H1 (cell line): ENCODE data around the gene RYK. TPM values are rescaled to one million over a fixed set of nuclear protein-coding genes. Genes with fewer than 3 reads are reported as not detected.

Experiments
- CTCF ChIA-PET: fragments of 300-600 bp; sonication (Branson Sonifier 250); formaldehyde crosslinking; loops from one replicate; lab custom pipeline; 2021; ENCODE audit not compliant: partially characterized antibody; lab: Charles Lee
- POLR2A ChIA-PET: fragments of 300-600 bp; sonication (Branson Sonifier 250); formaldehyde crosslinking; loops from one replicate; lab custom pipeline; 2021; ENCODE audit warnings: inconsistent platforms; ENCODE audit not compliant: partially characterized antibody; lab: Charles Lee
- DNase-seq, 2 experiments: peaks; one replicate each; pipeline versions ENCODE4 v3.0.0 to v3.0.0-alpha.2; 2010 to 2022; ENCODE audit warnings: low spot score in 2 of 2, low read depth in 1 of 2, mixed read lengths in 1 of 2
- FAIRE-seq: peaks from 2 replicates; lab custom pipeline; 2011; peaks lifted over from hg19 to GRCh38; lab: Jason Lieb, UNC
- H2AFZ ChIP-seq: 2 replicates; pipeline ENCODE4 v1.8.1; 2012; ENCODE audit warnings: low read length, inconsistent platforms
- H2AK5ac ChIP-seq: 2 replicates; pipeline ENCODE4 v1.6.1; 2013; ENCODE audit warnings: low read depth, low read length
- H2BK120ac ChIP-seq: replicated peaks from 2 replicates; pipeline ENCODE3; 2013; ENCODE audit warnings: low read depth, low read length, inconsistent platforms
- H2BK12ac ChIP-seq: 2 replicates; pipeline ENCODE4 v1.6.1; 2013; ENCODE audit warnings: low read depth, low read length
- H2BK15ac ChIP-seq: 2 replicates; pipeline ENCODE4 v1.6.1; 2013; ENCODE audit warnings: low read length
- H2BK20ac ChIP-seq: 2 replicates; pipeline ENCODE4 v1.6.1; 2013; ENCODE audit warnings: low read length
- H2BK5ac ChIP-seq: 2 replicates; pipeline ENCODE4 v1.6.1; 2013; ENCODE audit warnings: low read depth, low read length
- H3K14ac ChIP-seq: 2 replicates; pipeline ENCODE4 v1.6.1; 2013; ENCODE audit warnings: inconsistent platforms; ENCODE audit not compliant: insufficient read length
- H3K18ac ChIP-seq: 2 replicates; pipeline ENCODE4 v1.6.1; 2013; ENCODE audit warnings: low read length; ENCODE audit errors: extremely low read depth
- H3K23ac ChIP-seq: 2 replicates; pipeline ENCODE4 v1.6.1; 2013; ENCODE audit warnings: inconsistent platforms; ENCODE audit not compliant: insufficient read length
- H3K23me2 ChIP-seq: 2 replicates; pipeline ENCODE4 v1.6.1; 2013; ENCODE audit warnings: low read depth, low read length
- H3K27ac ChIP-seq: 2 replicates; pipeline ENCODE4 v1.6.1; 2011; ENCODE audit warnings: low read depth, low read length, inconsistent platforms
- H3K27me3 ChIP-seq, 4 experiments: replicated peaks in 1 of 4; 1 replicate in 1 of 4; 2 replicates in 3 of 4; pipeline versions ENCODE4 v1.6.1 to v1.8.1; 2011 to 2013; ENCODE audit warnings: low read length in 3 of 4, mild to moderate bottlenecking in 3 of 4, inconsistent platforms in 2 of 4, mixed read lengths in 2 of 4, moderate library complexity in 1 of 4; ENCODE audit not compliant: control insufficient read depth in 3 of 4, insufficient read depth in 3 of 4; ENCODE audit errors: extremely low read depth in 1 of 4
- H3K36me3 ChIP-seq, 4 experiments: 2 replicates each; pipeline versions ENCODE4 v1.6.1 to v1.8.1; 2011 to 2013; ENCODE audit warnings: mild to moderate bottlenecking in 4 of 4, low read length in 3 of 4, moderate library complexity in 2 of 4, control low read depth in 1 of 4, inconsistent platforms in 1 of 4; ENCODE audit not compliant: insufficient read depth in 4 of 4, control insufficient read depth in 2 of 4
- H3K4ac ChIP-seq: replicated peaks from 2 replicates; pipeline ENCODE3; 2013; ENCODE audit warnings: low read length, low read depth, mixed read lengths, inconsistent platforms; ENCODE audit not compliant: insufficient read length
- H3K4me1 ChIP-seq, 4 experiments: replicated peaks in 1 of 4; 1 replicate in 1 of 4; 2 replicates in 3 of 4; pipeline versions ENCODE4 v1.6.1 to v1.8.1; 2011 to 2013; ENCODE audit warnings: low read length in 3 of 4, inconsistent platforms in 2 of 4, mixed read lengths in 1 of 4; ENCODE audit not compliant: insufficient read depth in 4 of 4, control insufficient read depth in 3 of 4
- H3K4me2 ChIP-seq, 2 experiments: 2 replicates each; pipeline versions ENCODE4 v1.6.1 to v1.8.1; 2011 to 2013; ENCODE audit warnings: low read depth in 2 of 2, low read length in 2 of 2, control low read depth in 1 of 2, inconsistent platforms in 1 of 2, mild to moderate bottlenecking in 1 of 2; ENCODE audit not compliant: insufficient read depth in 1 of 2
- H3K4me3 ChIP-seq, 4 experiments: fragments of 200-600, 300-600 bp in 1 of 4; sonication (generic), shearing (Covaris generic), sonication (Bioruptor Twin) in 1 of 4; 2 replicates each; pipeline versions ENCODE4 v1.5.1 to v1.8.1; 2011 to 2016; ENCODE audit warnings: low read length in 4 of 4, low read depth in 3 of 4, control low read depth in 2 of 4, inconsistent platforms in 2 of 4, mild to moderate bottlenecking in 2 of 4, mixed read lengths in 1 of 4, moderate library complexity in 1 of 4; ENCODE audit not compliant: insufficient read depth in 2 of 4; ENCODE audit errors: extremely low read depth in 1 of 4
- H3K56ac ChIP-seq: replicated peaks from 2 replicates; pipeline ENCODE3; 2013; ENCODE audit warnings: low read depth, mild to moderate bottlenecking, mixed read lengths, low read length, inconsistent platforms; ENCODE audit not compliant: insufficient read length
- H3K79me1 ChIP-seq: 2 replicates; pipeline ENCODE4 v1.6.1; 2013; ENCODE audit warnings: low read depth, low read length, control low read depth
- H3K79me2 ChIP-seq, 2 experiments: 2 replicates each; pipeline versions ENCODE4 v1.6.1 to v1.8.1; 2012 to 2013; ENCODE audit warnings: low read length in 2 of 2, mild to moderate bottlenecking in 2 of 2, inconsistent platforms in 1 of 2; ENCODE audit not compliant: insufficient read depth in 2 of 2, control insufficient read depth in 1 of 2
- H3K9ac ChIP-seq, 4 experiments: replicated peaks in 1 of 4; 1 replicate in 1 of 4; 2 replicates in 3 of 4; pipeline versions ENCODE4 v1.6.1 to v1.8.1; 2011 to 2013; ENCODE audit warnings: low read depth in 3 of 4, low read length in 3 of 4, control low read depth in 2 of 4, mild to moderate bottlenecking in 2 of 4, moderate library complexity in 2 of 4, inconsistent platforms in 1 of 4; ENCODE audit errors: extremely low read depth in 1 of 4
- H3K9me3 ChIP-seq, 2 experiments: 2 replicates each; pipeline versions ENCODE4 v1.6.1 to v1.8.1; 2012 to 2013; ENCODE audit warnings: mild to moderate bottlenecking in 2 of 2, moderate library complexity in 2 of 2, control low read depth in 1 of 2, inconsistent platforms in 1 of 2, low read depth in 1 of 2, low read length in 1 of 2, mixed read lengths in 1 of 2; ENCODE audit not compliant: insufficient read depth in 2 of 2
- H4K20me1 ChIP-seq, 2 experiments: replicated peaks in 1 of 2; 2 replicates each; pipeline versions ENCODE3 to v1.8.1; 2011 to 2013; ENCODE audit warnings: inconsistent platforms in 2 of 2, low read length in 2 of 2, mild to moderate bottlenecking in 1 of 2; ENCODE audit not compliant: insufficient read depth in 2 of 2, control insufficient read depth in 1 of 2
- H4K5ac ChIP-seq: 2 replicates; pipeline ENCODE4 v1.6.1; 2013; ENCODE audit warnings: low read length, low read depth, mixed read lengths, inconsistent platforms; ENCODE audit not compliant: insufficient read length
- H4K8ac ChIP-seq: 2 replicates; pipeline ENCODE4 v1.8.0; 2013; ENCODE audit warnings: mild to moderate bottlenecking, moderate library complexity, low read length, inconsistent platforms; ENCODE audit not compliant: insufficient read depth; ENCODE audit errors: extremely low read depth
- H4K91ac ChIP-seq: replicated peaks from 2 replicates; pipeline ENCODE3; 2013; ENCODE audit warnings: low read length, mixed read lengths, inconsistent platforms; ENCODE audit not compliant: insufficient read length
- CEBPB ChIP-seq: IDR thresholded peaks from 2 replicates; pipeline ENCODE4 v1.6.1; 2012; ENCODE audit warnings: low read depth, low read length
- CHD2 ChIP-seq: IDR thresholded peaks from 2 replicates; pipeline ENCODE4 v1.6.1; 2012; ENCODE audit warnings: low read length, improper control_type of control experiment
- JUND ChIP-seq: IDR thresholded peaks from 2 replicates; pipeline ENCODE4 v1.6.1; 2011; ENCODE audit warnings: mild to moderate bottlenecking, improper control_type of control experiment, low read length
- POLR2AphosphoS5 ChIP-seq: IDR thresholded peaks from 2 replicates; pipeline ENCODE4 v1.6.1; 2011; ENCODE audit warnings: low read depth, low read length
- RAD21 ChIP-seq, 2 experiments: IDR thresholded peaks in 1 of 2; conservative IDR thresholded peaks in 1 of 2; 2 replicates each; pipeline ENCODE4 v1.6.1; 2011; ENCODE audit warnings: low read depth in 2 of 2, low read length in 2 of 2, improper control_type of control experiment in 1 of 2, inconsistent platforms in 1 of 2, mild to moderate bottlenecking in 1 of 2, moderate library complexity in 1 of 2
- ZNF274 ChIP-seq: IDR thresholded peaks from 2 replicates; pipeline ENCODE4 v1.7.0; 2012; ENCODE audit warnings: low read length, borderline replicate concordance; ENCODE audit errors: extremely low read depth
- WGBS, 2 experiments: shearing (Covaris generic) in 1 of 2; methylation state at CpG; one replicate each; pipeline versions ENCODE4 v1.1.6 to v1.1.7; 2013 to 2015; ENCODE audit warnings: low lambda C conversion rate in 2 of 2, mixed read lengths in 2 of 2, inconsistent platforms in 1 of 2, low coverage in 1 of 2, missing lambda C conversion rate in 1 of 2; ENCODE audit not compliant: insufficient replicate concordance in 2 of 2, insufficient coverage in 1 of 2, insufficient read length in 1 of 2; ENCODE audit errors: extremely low coverage in 1 of 2, missing lambda C conversion rate in 1 of 2; 5-methylcytosine and 5-hydroxymethylcytosine counted together
- polyA plus RNA-seq, 7 experiments: library from polyadenylated mRNA; depleted of rRNA in 3 of 7; stranded (reverse) in 5 of 7; unstranded in 2 of 7; fragments of >200 nt in 5 of 7; fragments of 200-250 nt in 2 of 7; gene quantifications; 1 replicate in 5 of 7; 2 replicates in 1 of 7; 4 replicates in 1 of 7; pipeline versions ENCODE4 v1.2.1 to v1.2.3, GENCODE V29; 2011 to 2013; ENCODE audit warnings: missing spikeins in 2 of 7, mixed read lengths in 2 of 7
- total RNA-seq: library from RNA; stranded (reverse); fragmentation: NEBNext Ultra II Directional; extraction: Animal tissue kit (Norgen Biotek cat#: 25700); gene quantifications from 2 replicates; pipeline ENCODE4 v1.2.1, GENCODE V29; 2021

The RYK gene
- total and polyA plus RNA-seq, 2 of the 8 experiments (the other 6 are each of a cell fraction or from before 2014, with no cell fraction given), result 30.5 to 63.8 TPM

- no peaks in the 10 kb centered on the region; the same call in 1 of the 2 replicates for H3K23me2 ChIP-seq
- no peaks in the 10 kb centered on the region for H3K79me2 ChIP-seq
- no peak overlapping the region for H2BK12ac ChIP-seq
- H3K4me1 ChIP-seq, result no peaks in the 10 kb centered on the region
- no peak overlapping the region for H4K8ac ChIP-seq
- no peak overlapping the region for H3K56ac ChIP-seq
- no peak overlapping the region for H3K4me3 ChIP-seq
- no peak overlapping the region for H3K9ac ChIP-seq
- H3K27me3 ChIP-seq, result no peaks in the 10 kb centered on the region
- 72% methylated on average over 3 of the region's 3 CpGs; no CpG with 5 or more reads in 1 of the 2 experiments for WGBS, 2 experiments
- no peaks in the 10 kb centered on the region for H3K79me1 ChIP-seq
- H3K23ac ChIP-seq, result no peak overlapping the region
- no peak overlapping the region for H3K4me2 ChIP-seq
- DNase-seq, result no peak
- TF ChIP-seq POLR2AphosphoS5, result no peak
- TF ChIP-seq CHD2, result no peak
- TF ChIP-seq JUND, result no peak
- no peak for TF ChIP-seq CEBPB
- TF ChIP-seq ZNF274, result no peak
- no peak for TF ChIP-seq RAD21 (IDR thresholded peaks at IDR 0.05 in 1 of 2, conservative IDR thresholded peaks at IDR 0.05 in 1 of 2; ENCODE audit: low read depth in 2 of 2, low read length in 2 of 2)
- no peak overlapping the region for H2BK20ac ChIP-seq
- ChIA-PET POLR2A (no interaction called here), CTCF (interaction anchor here (3.4 kb wide), 1 partner anchor 12 kb away, joined by 18 read pairs; no protein-coding TSS in a partner anchor)
- no peak for FAIRE-seq
- no peak overlapping the region for H2AFZ ChIP-seq
- H4K91ac ChIP-seq, result no peak overlapping the region
- no peak overlapping the region for H3K18ac ChIP-seq
- no peak overlapping the region for H3K4ac ChIP-seq
- H2BK5ac ChIP-seq, result no peak overlapping the region
- no peak overlapping the region for H3K14ac ChIP-seq
- H3K27ac ChIP-seq, result no peak overlapping the region
- H2AK5ac ChIP-seq, result no peak overlapping the region
- H4K5ac ChIP-seq, result no peak overlapping the region
- H3K9me3 ChIP-seq, result peaks cover 8 to 22% of the 10 kb centered on the region in 2 experiments; a peak in 2 of 4 replicates
- H3K36me3 ChIP-seq, result peaks cover 0 to 4% (median 0%) of the 10 kb centered on the region in 4 experiments; a peak in 1 of 8 replicates
- no peak overlapping the region for H2BK120ac ChIP-seq
- H2BK15ac ChIP-seq, result no peak overlapping the region
- no peaks in the 10 kb centered on the region for H4K20me1 ChIP-seq
Observed at GRCh38 chr3:134132961-134133360, 117.7 kb downstream of the RYK start.
